HT1080 (cell line): ENCODE data around the gene ANKS6. TPM values are rescaled to one million over a fixed set of nuclear protein-coding genes. Genes with fewer than 3 reads are reported as not detected.

Experiments
- DNase-seq: peaks from one replicate; pipeline ENCODE4 v3.0.0-alpha.2; 2015; ENCODE audit warnings: low read depth
- total RNA-seq: library from RNA; depleted of rRNA; stranded (reverse); fragments of >200 nt; shearing (Covaris generic); gene quantifications from 2 replicates; pipeline ENCODE4 v1.2.3, GENCODE V29; 2014

The ANKS6 gene
- total RNA-seq, 1 experiment from 2014 or later = 25.7 TPM

DNA sequence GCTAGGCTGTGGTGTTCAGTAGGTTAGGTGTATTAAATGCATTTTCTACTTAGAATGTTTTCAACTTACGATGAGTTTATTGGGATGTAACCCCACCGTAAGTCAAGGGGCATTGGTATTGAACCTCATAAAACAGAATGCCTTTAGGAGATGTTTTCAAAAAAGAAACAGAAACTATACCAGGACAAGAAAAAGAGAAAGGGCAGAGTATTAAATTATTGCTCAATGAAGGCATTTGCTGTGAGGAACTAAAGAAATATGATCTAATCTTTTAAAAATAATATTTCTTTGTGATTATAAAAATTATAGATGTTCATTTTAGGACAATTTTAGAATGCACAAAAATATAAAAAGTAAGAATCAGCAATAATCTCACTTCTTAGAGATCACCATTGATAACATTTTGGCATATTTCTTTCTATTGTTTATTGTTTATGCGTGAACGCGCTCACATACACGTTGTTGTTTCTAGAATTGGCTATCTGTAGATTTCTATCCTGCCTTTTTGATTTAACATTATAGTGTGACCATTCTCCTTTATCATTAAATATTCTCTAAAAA, 19.1 kb upstream of the ANKS6 start:
- DNase-seq = no peak

- peak; percentile 58 for DNase-seq
Observed at GRCh38 chr9:98811051-98811650, 14.8 kb upstream of the ANKS6 start.

- no peak for DNase-seq
Observed at GRCh38 chr9:98810102-98810842, 13.9 kb upstream of the ANKS6 start.

GRCh38 chr9:98809311-98810101, 13.2 kb upstream of the ANKS6 start:
- no peak for DNase-seq

- no peak for DNase-seq
Observed at GRCh38 chr9:98808875-98809274, 12.5 kb upstream of the ANKS6 start.

DNA sequence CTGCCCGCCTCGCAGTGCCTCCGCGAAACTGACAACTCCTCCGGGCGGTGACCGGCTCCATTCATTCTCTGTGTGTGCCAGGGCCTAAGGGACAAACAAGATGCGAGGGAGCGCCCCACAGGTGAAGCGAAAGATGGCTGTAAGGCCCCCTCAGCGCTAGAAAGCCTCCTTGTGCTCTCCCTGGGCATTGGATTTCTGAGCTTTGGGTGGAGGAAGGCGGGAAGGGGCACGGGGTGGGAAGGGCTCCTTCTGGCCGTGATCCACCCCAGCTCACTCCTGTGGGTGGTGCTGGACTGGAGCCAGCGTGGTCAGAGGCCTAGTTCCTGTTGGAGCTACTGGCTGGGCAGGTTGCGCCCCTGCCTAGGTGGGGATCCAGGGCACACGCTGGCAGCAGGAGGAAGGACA, 12.1 kb upstream of the ANKS6 start:
- DNase-seq = no peak

DNA sequence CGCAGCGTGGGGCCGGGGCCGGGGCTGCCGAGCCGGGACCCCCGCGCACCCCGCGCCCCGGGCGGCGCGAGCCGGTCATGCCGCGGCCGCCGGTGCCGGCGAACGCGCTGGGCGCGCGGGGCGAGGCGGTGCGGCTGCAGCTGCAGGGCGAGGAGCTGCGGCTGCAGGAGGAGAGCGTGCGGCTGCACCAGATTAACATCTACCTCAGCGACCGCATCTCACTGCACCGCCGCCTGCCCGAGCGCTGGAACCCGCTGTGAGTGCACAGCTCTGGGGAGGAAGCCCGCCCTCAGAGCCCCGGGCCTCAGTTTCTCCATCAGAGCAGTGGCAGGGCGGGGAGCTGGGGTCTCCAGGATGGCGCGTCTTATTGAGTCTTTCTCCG, 11.4 kb upstream of the ANKS6 start:
- no peak for DNase-seq

DNA sequence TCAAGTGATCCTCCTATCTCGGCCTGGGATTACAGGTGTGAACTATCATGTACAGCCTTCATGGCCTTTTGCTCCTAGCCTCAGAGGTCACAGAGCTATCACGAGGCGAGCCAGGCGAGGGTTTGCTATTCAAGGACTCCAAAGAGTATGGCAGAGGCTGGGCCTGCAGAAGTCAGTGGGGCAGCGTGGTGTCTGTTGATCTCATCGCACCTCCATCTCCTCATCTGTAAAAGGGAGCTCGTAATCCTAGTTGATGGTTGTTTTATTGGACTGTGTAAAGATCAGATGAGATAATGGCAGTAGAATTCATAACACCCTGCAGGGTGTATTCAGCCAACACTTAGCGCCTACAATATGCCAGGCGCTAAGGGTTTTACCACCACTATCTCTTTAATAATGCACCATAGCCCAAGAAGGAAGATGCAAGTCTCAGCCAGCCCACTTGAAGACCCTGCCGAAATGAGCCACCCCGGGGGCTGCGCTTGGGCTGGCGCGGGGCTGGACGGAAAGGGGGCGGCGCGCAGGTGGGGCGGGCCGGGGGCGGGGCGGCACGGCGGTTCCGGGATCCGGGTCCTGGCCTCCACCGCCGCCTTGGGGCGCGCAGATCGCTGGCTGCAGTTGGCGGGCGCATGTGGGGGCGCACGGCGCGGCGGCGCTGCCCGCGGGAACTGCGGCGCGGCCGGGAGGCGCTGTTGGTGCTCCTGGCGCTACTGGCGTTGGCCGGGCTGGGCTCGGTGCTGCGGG, 10.9 kb upstream of the ANKS6 start, which contains the start of gene GALNT12:
Gene GALNT12 (plus strand): TSS at position 601 of the 744 bp plus-strand sequence. CDS start 29 bp downstream, at position 630.
- no peak for DNase-seq

DNA sequence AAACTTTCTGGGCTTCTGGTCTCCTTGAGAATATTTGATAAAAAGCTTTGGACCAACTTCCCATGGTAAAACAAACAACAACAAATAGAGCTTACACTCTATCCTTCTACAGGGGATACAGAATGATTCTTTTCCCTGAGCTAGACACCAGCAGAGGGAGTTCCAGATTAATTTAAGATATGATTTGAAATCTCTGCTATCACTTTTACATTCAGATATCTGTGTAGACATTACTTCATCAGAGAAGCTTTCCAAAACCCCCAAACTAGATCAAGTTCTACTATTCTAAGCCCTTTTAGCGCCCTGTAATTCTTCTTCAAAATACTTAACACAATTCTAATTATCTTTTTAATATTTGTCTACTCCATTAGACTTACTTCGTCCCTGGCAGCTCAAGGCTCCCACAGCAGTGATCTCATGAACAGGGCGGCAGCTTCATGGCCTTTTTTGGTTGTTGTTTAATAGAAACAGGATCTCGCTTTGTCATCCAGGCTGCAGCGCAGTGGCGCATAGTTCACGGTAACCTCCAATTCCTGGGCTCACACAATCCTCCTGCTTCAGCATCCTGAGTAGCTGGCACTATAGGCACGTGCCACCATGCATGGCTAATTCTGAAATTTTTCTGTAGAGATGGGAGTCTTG, 10.2 kb upstream of the ANKS6 start:
- no peak for DNase-seq

GRCh38 chr9:98805506-98806272, 9.3 kb upstream of the ANKS6 start:
- no peak for DNase-seq

DNA sequence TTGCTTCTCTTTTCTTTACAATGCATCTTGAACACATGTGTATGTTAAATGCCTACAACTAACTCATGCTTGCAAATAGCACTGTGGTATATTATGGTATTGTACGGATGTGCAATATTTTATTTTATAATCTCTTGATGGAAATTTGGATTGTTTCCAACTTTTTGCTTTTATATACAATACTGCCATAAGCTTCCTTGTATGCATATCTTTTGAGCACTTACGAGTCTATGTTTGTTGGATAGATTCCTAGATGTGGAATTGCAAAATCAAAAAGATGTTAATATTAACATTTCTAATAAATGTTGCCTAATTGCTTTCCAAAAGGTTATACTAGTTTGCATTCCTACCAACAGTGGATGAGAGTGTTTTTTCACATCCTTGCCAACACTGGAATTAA, 7.7 kb upstream of the ANKS6 start:
- DNase-seq = no peak

- no peak for DNase-seq
Observed at GRCh38 chr9:98801969-98802371, 5.6 kb upstream of the ANKS6 start.

DNA sequence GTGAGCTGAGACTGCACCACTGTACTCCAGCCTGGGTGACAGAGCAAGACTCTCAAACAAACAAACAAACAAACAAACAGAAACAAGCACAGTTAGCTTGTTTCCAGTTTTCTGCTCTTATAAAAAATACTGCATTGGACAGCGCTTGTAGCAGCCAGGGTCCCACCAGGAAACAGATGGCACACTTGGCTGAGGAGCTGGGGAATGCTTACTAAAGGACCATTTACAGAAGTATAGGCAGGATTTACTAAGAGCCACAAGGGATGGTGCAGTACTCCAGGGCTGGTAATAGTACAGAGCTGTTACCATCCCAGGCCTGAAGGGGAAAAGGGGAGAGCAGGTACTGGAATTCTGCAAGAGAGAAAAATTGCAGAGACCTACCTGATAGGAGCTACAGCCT, 5.2 kb upstream of the ANKS6 start:
- DNase-seq = no peak

DNA sequence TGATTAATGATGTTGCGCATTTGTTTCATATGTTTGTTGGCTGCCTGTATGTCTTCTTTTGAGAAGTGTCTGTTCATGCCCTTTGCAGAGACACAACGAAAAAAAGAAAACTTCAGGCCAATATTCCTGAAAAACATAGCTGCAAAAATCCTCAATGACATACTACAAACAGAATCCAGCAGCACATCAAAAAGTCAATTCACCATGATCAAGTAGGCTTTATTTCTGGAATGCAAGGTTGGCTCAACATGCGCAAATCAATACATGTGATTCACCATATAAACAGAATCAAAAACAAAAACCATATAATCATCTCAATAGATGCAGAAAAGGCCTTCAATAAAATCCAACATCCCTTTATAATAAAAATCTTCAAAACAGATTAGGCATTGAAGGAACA, 1.9 kb upstream of the ANKS6 start:
- DNase-seq = no peak

DNA sequence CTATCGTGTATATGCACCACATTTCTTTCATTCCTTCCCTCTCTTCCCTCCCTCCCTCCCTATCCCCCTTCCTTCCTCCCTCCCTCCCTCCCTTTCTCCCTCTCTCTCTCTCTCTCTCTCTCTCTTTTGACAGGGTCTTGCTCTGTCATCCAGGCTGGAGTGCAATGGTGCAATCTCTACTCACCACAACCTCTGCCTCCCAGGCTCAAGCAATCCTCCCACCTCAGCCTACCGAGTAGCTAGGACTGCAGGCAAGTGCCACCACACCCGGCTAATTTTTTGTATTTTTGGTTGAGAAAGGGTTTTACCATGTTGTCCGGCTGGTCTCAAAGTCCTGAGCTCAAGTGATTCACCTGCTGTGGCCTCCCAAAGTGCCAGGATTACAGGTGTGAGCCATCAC, 1.1 kb upstream of the ANKS6 start:
- DNase-seq = no peak

DNA sequence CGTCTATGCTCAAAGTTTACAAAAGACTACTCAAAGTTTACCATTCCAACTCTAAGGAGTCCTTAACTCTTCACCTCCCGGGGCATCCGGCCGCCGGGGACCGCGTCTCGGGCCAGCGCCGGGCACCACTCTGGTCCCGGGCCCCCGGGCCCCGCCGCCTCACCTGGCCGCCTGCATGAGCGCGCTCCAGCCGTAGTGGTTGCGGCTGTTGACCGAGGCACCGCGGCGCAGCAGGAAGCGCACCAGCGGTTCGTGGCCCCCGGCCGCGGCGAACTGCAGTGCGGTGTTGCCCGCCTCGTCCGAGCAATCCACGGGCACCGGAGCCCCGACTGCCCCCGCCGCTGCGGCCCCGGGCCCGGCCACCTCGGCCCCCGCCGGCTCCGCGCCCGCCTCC, 388 bp downstream of the ANKS6 start:
- DNase-seq = no peak

DNA sequence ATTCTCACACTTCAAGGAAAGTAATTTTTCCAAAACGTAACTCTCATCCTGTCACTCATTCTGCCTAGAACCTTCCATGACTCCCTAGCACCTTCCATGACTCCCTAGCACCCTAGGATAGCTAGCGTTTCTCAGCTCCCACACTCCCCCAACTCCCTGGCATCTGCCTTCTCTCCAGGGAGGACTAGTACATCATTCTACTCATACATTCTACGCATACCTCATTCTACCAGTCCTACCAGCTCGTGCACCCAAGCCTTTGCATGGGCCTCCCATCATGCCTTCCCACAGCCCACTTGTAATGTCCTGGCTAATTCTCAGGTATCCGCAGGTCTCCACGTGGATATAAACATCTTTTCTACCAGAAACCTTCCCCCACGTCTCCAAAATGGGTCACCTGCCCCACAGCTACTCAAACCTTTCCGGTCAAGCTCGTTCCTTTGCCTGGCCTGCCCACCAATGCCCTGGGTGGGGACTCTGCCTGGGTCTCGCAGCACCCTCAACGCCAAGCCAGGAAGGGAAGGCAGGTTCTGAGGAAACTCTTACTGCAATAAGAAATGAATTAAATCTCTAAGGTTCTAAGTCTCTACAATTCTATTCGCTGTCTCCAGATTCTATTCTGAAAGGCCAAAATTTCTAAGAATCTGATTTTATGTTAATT, 930 bp downstream of the ANKS6 start:
- no peak for DNase-seq

GRCh38 chr9:98794802-98795201, 1.6 kb downstream of the ANKS6 start:
- no peak for DNase-seq

GRCh38 chr9:98793031-98793430, 3.3 kb downstream of the ANKS6 start:
- no peak for DNase-seq
